HL-60/S4 (cell line): ENCODE measurements around the gene VEPH1.

Experiments used
- in situ Hi-C: fragments of 300-500 bp; cut with MboI; formaldehyde crosslinking; loops from 2 replicates; pipeline ENCODE4 v1.14.3; 2022; ENCODE audit warnings: low sequenced_read_pairs

VEPH1 gene

GRCh38 chr3:157317895-157318294 lies 185.3 kb downstream of the VEPH1 start:
- in situ Hi-C loops, result no loop called here

DNA sequence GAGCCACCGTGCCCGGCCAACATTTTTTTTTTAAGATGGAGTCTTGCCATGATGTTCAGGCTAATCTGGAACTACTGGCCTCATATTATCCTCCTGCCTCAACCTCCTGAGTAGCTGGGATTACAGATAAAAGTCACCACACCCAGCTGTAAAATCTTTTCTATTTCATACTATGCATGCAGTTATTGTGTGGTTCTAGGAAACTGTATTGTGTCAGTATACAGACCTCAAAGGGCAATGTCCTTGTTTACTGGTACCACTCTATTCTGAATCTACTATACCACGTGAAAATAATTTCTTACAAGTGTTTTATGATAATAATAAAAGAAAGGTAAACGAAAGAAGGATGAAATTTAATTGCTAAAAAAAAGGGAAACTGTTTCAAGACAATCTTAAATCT lies 190.0 kb downstream of the VEPH1 start:
- in situ Hi-C loops, result no loop called here

DNA sequence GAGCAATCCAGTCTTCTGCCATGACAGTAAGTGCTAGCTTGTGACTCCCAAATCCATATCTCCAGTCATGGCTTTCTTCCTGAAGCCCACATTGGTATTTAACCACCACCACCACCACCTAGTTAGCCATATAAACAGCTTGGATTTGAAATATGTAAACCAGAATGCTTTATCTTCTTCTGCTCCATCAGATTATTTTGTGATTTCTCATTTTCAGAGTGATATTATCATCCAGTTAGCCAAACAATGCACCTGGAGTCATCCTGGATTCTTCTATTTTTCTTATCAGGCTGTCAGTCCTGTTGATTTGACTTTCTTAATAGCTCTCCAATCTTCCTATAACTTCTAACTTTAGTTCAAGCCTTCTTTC lies 190.9 kb downstream of the VEPH1 start:
- in situ Hi-C loops, result no loop called here

DNA sequence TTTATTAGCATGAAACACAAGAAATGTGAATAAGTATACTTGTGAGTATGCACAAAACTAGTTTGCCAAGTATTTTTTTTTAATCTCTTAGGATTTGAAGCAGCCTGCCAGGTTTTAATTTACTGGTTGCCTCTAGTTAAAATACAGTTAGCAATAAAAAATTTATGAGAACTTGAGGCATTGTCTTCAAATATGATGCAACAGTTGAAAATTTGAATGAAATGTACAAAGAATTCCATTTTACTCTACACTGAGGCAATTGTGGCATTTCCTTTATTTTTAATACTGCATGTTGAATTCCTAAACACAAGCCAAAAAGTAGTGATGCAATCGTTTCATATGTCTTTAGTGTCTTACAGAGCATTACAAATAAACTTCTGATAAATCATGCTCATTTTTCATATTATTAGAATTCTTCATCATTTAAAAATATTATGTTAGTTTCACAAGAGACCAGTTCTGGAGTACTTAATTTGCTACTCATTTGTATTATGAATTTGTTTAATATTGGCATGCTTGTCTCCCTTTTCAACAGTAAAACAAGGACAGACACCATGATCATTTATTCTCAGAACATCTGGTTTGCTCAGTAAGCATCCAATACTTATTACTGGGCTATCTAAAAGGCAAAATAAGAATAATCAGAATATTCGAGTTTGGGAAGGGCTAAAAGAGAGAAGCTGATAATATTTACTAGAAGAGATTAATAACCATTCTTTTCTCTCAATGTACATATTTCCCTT lies 191.4 kb downstream of the VEPH1 start:
- in situ Hi-C loops, result no loop called here

DNA sequence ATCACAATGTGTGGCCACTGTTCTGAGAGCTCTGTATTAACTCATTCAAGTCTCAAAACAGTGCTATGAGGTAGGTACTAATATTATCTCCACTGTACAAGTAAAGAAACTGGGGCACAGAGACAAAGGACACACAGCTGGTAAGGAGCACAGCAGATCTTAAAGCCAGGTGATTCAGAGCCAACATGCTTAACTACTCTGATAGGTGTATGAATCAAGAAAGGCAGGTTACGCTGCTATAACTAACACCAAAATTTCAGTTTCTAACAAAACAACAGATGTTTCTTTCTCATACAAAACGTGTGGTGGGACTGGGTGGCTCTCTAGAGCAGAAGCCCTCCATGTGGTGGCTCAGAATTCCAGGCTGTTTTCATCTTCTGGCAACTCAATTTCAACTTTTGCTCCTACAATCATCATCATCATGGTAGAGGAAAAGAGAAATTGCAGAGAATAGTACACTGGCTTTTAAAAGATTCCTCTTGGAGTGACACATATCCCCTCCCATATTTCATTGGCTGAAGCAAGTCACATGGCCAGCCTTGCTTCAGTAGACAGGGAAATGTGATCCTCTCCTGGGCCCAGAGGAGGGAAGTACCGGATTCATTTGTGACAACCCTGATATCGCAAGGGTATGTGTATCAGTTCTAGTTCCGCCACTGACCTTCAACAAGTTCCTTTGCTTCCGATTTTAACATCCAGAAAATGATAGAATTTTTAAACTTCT lies 192.7 kb downstream of the VEPH1 start:
- in situ Hi-C loops, result no loop called here

DNA sequence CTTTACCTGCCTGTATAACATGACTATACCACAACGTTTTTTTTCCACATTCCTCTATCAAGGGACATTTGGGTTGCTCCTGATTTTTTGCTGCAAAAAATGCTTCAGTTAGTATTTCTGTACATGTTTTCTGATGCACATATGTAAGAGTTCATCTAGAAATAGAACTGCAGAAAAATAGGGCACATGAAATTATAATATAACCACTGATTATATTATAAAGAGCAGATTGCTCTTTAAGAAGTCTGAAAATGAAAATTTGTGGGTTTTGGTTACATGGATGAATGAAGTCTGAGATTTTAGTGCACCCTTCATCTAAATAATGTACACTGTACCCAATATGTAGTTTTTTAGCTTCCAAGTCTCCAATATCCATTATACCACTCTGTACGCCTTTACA lies 196.7 kb downstream of the VEPH1 start:
- in situ Hi-C loops, result no loop called here

DNA sequence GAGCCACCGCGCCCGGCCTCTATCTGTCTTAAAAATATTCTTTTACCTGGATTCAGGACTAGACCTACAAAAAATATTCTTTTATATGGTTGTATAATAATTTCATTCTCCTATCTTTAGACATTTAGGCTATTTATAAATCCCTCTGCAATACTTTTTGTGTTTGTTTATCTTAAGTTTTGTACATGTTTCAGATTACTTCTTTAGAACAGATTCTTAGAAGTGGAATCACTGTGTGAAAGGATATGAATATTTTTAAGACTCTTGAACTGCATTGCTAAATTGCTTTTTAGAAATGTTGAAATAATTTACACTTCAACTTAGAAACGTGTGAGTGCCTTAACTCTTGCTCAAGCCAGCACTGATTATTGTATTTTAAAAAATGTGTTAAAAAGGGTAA lies 197.8 kb downstream of the VEPH1 start:
- in situ Hi-C loops, result no loop called here

DNA sequence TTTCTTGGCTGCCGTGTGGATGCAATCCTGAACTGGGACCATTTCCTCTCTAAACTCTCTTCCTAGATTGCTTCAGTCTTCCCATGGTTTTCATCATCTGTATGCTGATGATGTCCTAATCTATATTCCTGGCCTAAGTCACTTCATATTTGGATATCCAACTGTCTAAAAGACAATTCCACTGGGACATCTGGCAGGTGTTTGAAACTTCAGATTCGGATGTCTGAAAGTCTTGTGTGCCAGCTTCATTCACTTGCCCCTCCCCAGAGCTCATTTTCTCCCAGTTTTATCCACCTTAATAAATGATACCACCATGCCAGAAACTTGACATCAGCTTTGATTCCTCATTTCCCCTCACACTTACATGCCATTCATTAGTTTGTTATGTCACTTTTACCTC lies 201.5 kb downstream of the VEPH1 start:
- in situ Hi-C loops, result no loop called here

DNA sequence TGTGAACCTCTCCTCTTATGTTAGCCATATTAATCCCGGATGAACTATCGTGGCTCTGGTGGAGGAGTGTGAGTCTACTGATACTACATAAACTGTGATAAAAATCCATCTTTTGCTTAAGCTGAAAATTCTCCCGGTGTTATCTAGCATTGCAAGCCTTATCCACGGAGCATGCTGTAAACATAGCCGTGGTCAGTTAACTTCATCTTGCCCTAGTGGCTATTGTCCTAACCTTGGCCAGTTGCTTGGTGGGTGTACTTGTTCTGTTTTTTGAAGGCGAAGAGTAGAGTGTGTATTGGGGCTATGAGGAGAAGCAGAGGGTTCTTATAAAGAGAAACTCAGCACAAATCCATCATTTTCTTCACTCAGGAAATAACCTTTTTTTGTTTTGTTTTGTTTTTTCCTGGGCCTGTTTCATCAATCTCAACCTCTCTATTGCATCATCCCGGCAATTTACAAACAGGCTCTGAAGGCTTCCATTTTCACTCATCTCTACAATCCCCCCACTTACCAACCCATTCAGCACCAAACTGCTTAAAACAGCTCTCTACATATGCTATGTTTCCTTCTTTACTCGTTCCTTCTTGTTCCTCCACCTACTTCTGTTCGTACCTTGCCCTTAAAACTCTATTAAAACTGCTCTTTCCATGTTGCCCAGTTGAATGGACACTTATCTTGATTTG lies 202.1 kb downstream of the VEPH1 start:
- in situ Hi-C loops, result no loop called here

DNA sequence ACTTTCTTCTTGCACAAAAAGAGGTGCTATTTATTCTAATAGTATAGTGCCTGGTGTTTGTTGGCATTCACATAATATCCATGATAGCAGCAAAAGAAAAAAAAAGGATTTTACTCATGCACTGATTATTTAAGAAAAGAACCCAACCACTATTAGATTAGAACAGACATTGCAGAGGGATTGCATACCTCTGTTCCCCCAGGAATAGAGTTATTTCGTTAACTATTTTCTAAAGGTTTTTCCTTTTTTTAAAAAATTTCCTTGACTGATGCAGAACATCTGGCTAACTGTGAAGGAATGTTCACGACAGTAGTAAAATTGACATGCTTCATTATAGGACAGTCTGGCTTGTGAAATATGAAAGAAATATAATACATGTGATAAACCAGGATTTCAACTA lies 203.1 kb downstream of the VEPH1 start:
- in situ Hi-C loops, result no loop called here

DNA sequence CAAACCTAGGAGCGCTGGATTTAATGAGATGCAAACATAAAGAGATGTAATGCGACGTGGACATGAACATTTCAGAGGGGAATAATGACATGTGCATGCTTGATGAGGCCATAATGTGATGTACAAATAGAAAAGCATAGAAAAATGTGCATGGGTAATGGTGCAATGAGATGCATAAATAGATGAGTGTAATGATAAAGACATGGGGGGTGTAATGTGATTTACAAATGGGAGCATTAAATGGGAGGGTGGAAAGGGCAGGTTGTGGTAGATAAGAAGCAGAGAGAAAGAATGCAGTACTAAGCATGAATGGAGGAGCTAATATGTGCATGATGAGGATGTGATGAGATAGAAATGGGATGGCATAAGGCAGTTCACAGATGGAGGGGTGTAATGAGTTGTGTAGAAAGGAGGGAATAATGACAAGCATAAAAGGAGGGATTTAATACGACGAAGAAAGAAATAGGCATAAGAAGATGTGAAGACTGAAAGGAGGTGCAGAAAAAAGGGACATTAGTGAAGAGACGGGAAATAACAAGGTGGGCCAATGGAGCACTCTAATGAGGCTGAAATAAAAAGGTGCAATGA lies 205.8 kb downstream of the VEPH1 start:
- in situ Hi-C loops, result no loop called here

DNA sequence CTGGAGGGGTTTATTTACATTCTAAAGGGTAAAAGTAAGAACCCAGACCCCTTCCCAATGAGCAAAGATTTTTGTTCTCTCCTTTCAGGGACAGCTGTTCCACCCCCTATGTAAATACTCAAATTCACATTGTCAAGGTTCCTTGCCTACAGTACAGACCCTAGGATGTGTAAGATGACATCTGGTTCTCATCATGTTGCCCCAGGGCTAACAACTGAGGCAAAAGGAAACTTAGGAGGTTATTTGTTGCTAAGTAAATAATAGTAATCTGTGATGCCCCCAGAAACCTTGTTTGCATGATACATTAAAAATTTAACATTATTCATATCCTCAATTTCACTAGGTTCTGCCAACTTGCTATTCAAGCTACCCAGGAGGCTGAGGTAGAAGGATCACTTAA lies 208.3 kb downstream of the VEPH1 start:
- in situ Hi-C loops, result no loop called here

DNA sequence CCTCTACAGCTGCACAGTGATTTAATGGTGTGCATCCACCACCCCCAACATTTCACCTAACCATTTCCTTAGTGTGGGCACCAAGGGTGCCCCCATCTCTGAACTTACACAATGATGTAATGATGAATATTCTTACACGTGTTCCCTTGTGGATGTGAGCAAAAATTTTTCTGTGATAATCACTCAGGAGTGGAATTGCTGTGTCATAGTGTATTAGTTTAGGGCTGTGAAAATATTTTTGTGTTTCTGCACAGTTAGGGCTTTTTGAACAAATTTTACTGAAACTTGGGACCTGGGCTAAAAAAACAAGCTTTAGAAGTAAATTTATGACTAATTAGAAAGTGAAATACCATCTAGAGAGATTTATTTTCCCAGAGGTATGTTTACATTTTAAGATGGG lies 208.7 kb downstream of the VEPH1 start:
- in situ Hi-C loops, result no loop called here

GRCh38 chr3:157290766-157291165 lies 212.4 kb downstream of the VEPH1 start:
- in situ Hi-C loops, result no loop called here

DNA sequence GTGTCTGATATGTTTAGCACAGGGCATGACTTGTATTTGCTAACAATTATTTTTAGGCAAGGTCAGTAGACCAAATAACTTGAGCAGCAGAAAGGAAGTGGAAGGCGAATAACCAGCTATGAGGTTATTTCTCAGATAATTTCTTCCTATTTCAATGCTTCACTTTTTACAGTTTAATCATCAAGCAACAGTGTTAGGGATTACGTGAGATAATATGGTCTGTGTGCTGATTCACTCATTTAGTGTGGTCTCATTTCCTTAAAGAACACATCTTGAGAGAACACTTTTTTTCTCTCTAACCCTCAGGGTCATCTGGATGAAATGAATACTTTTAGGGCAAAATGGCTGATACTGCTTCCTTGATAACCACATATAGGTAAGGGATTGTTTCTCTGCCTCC lies 217.2 kb downstream of the VEPH1 start:
- in situ Hi-C loops, result no loop called here

DNA sequence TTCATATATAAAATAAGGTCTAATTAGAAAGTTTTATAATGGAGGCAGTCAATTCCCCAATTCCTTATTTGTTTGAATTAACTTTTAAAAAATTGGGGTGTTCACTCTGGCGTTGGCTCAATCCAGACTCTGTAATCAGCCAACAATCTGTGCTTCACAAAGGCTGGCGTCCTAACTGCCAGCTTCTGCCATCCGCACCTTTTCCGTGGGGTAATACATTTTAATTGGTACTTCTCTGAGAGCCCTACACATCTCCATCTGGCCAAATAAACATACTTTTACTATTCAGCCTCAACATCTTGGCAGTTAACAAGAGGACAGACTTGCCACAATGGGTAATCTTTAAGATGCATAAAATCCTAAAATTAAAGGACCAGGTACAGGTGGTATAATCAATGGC lies 218.1 kb downstream of the VEPH1 start:
- in situ Hi-C loops, result no loop called here

- in situ Hi-C loops, result no loop called here
Observed at GRCh38 chr3:157284688-157285087, 218.5 kb downstream of the VEPH1 start.

- in situ Hi-C loops, result no loop called here
Observed at GRCh38 chr3:157282261-157283191, 220.7 kb downstream of the VEPH1 start.

DNA sequence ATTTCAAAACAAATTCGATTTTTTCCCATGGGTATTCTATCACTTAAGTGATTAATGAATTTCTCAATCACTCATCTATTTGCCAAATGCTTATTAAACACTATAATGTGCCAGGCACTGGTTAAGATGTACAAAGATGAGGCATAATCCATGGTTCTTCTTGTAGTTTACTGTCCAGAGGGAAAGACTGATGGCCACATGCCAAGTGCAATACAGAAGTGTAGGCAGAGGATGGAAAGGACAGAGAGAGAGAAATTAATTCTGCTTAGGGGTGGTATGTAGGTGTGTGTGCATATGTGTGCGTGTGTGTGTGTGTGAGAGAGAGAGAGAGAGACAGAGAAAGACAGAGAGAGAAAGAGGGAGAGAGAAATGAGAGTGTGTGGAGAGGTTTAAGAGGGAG lies 222.4 kb downstream of the VEPH1 start:
- in situ Hi-C loops, result no loop called here

DNA sequence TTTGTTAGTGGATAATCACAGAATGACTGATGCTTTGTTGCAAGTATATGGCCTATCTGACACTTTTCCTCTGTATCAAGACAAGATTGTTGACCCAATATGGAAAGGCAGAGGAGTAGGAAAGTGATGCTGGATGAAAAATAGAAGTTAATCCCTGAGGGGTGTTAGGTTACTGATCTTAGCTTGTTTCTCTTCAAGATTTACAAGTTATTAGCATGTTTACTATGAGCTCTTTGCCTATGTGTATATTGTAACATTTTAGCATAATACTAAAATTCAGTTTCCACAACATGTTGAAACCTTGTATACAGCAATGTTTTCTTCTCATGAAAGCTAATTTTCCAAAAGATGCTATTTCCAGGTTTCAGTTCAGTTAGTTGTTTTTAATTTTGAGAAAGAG lies 222.9 kb downstream of the VEPH1 start:
- in situ Hi-C loops, result no loop called here

DNA sequence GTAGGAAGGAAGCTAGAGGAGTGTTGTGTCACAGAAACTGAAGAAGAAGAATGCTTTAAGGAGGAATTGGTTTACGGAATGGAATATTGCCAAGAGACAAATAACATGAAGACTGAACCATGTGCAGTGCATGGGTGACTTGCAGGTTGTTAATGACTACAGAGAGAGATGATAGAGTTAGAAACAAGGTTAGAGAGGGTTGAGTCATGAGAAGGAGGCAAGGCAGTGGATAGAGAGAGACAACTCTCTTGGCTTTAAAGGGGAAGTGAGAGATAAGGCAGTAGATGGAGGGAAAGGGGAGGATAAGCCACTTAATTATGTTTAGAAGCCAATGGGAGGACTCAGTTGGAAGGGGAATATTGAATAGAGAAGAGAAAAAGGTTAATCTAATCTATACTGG lies 224.0 kb downstream of the VEPH1 start:
- in situ Hi-C loops, result no loop called here
